Measurements from ENCODE around the gene SLC12A7.
A peak's percentile ranks its signal among the peaks of the same experiment; 100 is the strongest.
"Not testable (repeated sequence)": the region's sequence is repeated elsewhere in the genome, so short reads cannot be mapped to it uniquely, and the experiment has no call there.

The SLC12A7 gene

GRCh38 chr5:1140171-1140817 lies 28.4 kb upstream of the SLC12A7 start:
- peak; percentile 89 to 96 for DNase-seq

GRCh38 chr5:1139331-1140170 lies 27.7 kb upstream of the SLC12A7 start:
- DNase-seq = no peak

GRCh38 chr5:1138445-1139245 lies 26.8 kb upstream of the SLC12A7 start:
- DNase-seq = no peak

- DNase-seq = no peak
Observed at GRCh38 chr5:1137567-1138444, 25.9 kb upstream of the SLC12A7 start.

GRCh38 chr5:1136814-1137213 lies 25.0 kb upstream of the SLC12A7 start:
- no peak for DNase-seq

- DNase-seq = peak in 1 of 2 experiments; percentile 52
Observed at GRCh38 chr5:1135696-1136525, 24.0 kb upstream of the SLC12A7 start.

GRCh38 chr5:1134478-1134877 lies 22.6 kb upstream of the SLC12A7 start:
- peak in 1 of 2 experiments; percentile 33 for DNase-seq

GRCh38 chr5:1133510-1134201 lies 21.8 kb upstream of the SLC12A7 start:
- DNase-seq = no peak

GRCh38 chr5:1133108-1133507 lies 21.2 kb upstream of the SLC12A7 start:
- DNase-seq = no peak

- DNase-seq = no peak
Observed at GRCh38 chr5:1132570-1132969, 20.7 kb upstream of the SLC12A7 start.

GRCh38 chr5:1131726-1132125 lies 19.9 kb upstream of the SLC12A7 start:
- DNase-seq = no peak

GRCh38 chr5:1131191-1131621 lies 19.3 kb upstream of the SLC12A7 start:
- no peak for DNase-seq

- peak; percentile 95 to 98 for DNase-seq
Observed at GRCh38 chr5:1130218-1130946, 18.5 kb upstream of the SLC12A7 start.

GRCh38 chr5:1129711-1130055 lies 17.8 kb upstream of the SLC12A7 start:
- DNase-seq = no peak

- DNase-seq = no peak
Observed at GRCh38 chr5:1128977-1129710, 17.3 kb upstream of the SLC12A7 start.

- DNase-seq = peak; percentile 55 to 80
Observed at GRCh38 chr5:1127959-1128785, 16.3 kb upstream of the SLC12A7 start.

GRCh38 chr5:1125695-1126094 lies 13.8 kb upstream of the SLC12A7 start:
- not testable (repeated sequence) for DNase-seq

GRCh38 chr5:1125030-1125357 lies 13.1 kb upstream of the SLC12A7 start:
- DNase-seq = no peak

Measured in NCI-H2081 (cell line).